HG03558 (cell line): ENCODE data around the gene APLN.

Source experiments
- ATAC-seq: cut with Tn5 transposase; IDR thresholded peaks from one replicate; pipeline ENCODE4 v1.9.1; 2021; ENCODE audit warnings: moderate number of reproducible peaks; ENCODE audit not compliant: unreplicated experiment; ENCODE audit errors: extremely low read depth

Gene APLN

DNA sequence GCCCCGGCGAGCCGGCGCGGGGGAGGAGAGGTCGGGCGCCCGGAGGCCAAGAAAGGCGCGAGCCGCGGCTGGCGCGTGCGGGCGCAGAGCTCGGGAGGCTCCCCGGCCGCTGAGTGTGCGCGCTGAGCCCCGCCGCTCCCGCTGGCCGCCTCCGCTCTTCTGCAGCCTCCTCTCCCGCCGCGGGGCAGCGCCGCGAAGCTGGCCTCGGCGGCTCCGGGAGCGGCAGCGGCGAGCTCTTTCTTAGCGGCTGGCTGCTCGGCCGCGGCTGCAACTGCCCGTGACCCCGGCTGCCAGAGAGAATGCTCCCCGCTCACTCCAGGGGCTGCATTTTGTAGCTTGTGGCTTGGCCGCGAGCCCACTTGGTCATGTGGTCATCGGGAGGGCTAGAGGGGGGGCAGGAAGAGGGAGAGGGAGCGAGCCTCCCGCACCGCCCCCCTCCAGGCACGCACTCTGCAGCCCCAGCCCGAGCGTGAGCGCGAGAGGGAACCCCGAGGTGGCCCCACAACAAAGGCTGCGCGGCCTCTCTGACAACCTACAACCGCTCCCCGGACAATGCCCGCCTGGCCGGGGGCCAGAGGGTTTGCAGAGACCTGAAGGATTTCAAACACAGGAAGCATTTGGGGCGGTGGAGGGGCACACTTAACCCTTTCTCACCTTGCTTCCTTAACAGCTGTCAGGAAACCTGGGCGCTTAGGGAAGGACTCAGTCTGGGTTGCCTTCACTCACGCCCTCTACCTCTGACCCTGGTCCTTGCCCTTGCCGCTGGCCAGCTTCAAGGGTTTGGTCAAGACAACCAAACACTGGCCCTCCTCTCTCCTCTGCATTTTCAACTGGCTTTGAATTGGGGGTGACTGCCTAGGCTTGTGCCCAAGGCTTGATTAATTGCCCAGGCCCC, at the start of gene APLN:
TSS of gene APLN (minus strand) at position 305 of the 895 bp plus-strand sequence. CDS start 326 bp downstream, outside the sequence.
- ATAC-seq = no peak

GRCh38 chrX:129704491-129704890, 49.7 kb upstream of the APLN start:
- no peak for ATAC-seq

- no peak for ATAC-seq
Observed at GRCh38 chrX:129701624-129702069, 46.9 kb upstream of the APLN start.

- no peak for ATAC-seq
Observed at GRCh38 chrX:129700536-129700935, 45.8 kb upstream of the APLN start.

DNA sequence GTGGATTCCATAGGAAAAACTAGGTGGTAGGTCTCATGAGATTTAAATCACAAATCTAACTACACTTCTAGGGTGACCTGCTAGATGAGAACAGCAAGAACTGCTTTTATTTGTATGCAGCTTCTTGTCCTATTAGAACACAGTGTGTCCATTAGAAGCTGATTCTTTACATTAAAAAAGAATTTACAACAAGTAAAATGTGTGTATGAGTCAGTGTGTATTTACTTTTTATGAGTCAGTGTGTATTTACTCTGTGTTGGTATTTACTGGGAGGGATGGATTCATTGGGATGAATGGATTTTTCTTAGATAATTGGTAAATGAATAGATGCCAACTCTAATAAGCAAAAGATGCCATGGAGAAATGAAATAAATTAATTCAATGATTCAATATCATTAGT, 43.4 kb upstream of the APLN start:
- ATAC-seq = no peak

DNA sequence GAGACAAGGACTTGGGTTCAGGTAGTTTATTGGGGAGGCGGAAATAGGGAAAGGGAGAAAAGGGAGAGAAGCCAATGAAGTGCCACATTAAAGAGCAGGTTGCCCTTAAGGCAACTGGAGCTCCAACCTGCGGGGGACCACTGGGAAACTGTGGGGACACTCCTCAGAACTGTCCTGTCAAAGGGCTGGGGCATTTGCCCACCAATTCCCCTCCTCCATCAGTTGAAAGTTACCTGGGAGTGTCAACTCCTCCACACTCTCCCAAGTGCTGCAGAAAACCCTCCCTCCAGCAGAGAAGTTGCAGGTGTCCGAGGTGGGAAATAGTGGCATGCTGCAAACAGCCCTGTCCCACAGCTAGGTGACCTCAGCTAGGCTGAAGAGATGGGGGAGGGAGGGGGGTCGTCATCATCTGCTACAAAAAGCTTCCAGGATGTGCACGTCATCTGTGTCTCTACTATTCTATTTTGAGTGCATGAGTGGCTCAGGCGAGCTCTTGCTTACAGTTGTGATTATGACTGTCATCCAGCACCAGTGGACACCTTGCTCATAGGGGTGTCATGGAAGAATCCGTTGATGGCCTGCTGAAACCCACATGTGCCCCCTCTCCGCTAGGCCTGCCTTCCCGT, 42.6 kb upstream of the APLN start:
- ATAC-seq = no peak

GRCh38 chrX:129696463-129697155, 41.9 kb upstream of the APLN start:
- no peak for ATAC-seq

DNA sequence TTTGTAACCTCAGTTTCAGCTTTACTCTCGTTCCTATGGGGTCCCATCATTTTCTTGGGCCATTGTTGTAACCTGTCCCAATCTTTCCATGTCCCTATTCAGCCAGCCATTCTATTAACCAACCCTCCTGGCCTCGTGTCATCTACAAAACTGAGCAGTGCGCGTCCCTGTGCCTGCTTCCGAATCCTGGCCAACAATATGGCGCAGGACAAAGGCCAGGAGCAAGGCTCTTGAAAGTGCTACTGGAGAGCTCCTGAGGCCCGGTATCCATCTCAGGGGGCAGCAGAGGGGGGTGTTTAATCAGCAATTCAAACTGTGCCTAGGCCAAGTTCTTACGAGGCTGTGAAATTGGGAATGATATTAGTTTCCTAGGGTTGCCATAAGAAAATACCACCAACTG, 41.2 kb upstream of the APLN start:
- ATAC-seq = no peak

- ATAC-seq = no peak
Observed at GRCh38 chrX:129695535-129695934, 40.8 kb upstream of the APLN start.

DNA sequence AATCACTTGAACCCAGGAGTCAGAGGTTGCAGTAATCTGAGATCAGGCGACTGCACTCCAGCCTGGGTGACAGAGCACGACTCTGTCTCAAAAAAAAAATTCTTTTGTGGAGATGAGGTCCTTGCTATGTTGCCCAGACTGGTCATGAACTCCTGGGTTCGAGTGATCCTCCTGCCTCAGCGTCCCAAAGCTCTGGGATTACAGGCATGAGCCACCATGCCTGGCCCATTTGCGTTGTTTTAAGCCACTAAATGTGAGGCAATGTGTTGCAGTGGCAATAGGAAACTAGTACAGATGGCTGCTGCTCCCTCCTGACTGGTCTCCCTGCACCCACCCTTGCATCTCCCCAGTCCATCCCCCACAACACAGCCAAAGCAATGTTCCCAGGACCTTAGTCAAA, 40.0 kb upstream of the APLN start:
- no peak for ATAC-seq

DNA sequence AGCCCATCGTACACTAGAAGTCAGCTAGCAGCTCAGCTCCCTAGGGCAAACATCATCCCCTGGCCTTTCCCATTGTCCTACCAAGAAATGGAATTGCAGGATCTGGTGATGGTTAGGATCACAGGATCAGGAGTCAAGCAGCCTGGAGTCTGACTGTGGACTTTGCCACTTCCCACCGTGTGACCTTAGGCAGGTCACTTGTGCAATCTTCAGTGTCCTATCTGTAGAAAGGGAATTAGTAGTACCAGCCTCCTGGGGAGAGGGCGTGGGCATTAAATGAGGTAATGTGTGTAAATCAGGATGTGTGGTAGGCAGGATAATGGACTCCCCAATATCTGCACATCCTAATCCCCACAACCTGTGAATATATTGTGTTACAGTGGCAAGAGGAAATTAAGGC, 38.6 kb upstream of the APLN start:
- no peak for ATAC-seq

DNA sequence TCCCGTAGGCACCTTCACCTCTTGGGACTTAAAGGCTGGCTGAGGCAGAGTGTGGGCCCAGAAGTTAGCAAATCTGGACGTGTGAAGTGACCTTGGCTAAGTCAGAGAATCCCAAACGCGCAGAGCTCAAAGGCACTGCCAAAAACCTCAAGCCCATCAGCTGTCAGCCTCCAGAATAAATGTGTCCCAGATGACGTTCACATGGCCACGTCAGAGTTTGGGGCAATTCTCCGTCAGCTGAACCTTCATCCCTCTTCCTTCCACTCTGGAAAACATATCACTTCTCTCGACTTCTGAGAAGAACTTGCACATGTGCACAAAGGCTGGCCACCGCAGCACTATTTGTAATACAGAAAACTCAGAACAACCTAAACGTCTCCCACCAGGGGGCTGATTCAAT, 35.7 kb upstream of the APLN start:
- ATAC-seq = no peak

- ATAC-seq = no peak
Observed at GRCh38 chrX:129689796-129690195, 35.0 kb upstream of the APLN start.

GRCh38 chrX:129688097-129688496, 33.3 kb upstream of the APLN start:
- ATAC-seq = no peak

GRCh38 chrX:129686422-129686948, 31.7 kb upstream of the APLN start:
- ATAC-seq = no peak

DNA sequence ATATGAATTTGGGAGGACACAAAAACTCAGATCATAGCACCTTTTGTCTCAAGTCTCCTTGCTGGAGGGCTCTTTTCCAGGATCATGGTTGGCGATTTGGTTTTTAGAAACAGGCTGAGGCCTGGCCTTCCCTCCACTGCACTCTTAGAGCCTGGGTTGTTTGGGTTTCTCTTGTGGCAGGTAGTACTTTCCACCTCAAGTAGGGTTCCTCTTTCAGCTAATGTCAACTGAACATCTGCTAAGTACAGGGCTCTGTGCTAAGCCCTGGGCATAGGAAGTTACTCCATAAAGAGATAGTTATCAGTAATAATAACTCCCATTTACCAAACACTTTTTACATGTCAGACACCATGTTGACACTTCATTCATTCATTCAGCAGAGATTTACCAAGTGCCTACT, 28.2 kb upstream of the APLN start:
- ATAC-seq = no peak

DNA sequence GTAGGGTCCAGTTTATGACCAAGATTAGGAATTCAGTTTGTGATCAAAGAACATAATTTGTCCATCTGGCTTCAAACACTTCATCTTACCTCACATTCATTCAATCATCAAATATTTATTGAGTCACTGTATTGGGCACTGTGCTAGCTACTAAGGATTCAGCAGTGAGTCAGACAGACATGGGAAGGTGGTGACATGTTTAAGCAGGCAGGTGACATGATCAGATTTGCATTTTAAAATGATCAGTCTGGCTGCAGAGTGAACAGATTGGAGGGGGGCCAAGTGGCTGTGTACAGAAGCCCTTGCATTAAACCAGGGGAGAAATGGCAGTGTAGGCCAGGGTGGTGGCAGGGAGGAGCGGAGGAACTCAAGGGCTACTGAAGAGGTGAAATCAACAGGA, 25.1 kb upstream of the APLN start:
- no peak for ATAC-seq

DNA sequence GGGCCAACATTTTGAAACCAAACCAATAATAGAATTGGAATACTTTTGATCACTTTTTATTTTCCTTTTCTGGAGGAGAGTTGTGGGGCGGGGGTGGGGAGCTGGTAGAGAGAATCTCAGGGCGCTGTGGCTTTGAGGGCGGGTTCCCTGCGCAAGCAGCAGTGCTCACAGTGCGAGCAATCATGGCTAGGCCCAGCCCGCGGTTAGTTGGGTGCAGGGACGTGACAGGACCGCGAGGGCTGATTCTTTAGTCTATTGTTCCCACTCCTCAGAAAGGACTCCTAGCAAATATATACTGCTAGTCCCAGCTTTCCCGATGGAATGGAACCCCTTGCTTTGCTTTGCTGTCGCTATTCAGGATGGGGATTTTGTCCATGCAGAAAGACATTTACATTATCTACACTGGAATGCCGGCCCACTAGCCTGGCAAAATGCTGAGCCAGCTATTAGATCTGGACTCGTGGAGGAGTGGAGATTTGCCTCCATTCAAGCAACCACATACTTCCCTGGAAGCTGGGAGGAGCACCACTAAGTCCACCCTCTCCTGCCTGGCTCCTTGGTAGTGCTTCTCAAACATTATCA, 23.9 kb upstream of the APLN start:
- ATAC-seq = no peak

GRCh38 chrX:129667412-129667811, 12.7 kb upstream of the APLN start:
- no peak for ATAC-seq

DNA sequence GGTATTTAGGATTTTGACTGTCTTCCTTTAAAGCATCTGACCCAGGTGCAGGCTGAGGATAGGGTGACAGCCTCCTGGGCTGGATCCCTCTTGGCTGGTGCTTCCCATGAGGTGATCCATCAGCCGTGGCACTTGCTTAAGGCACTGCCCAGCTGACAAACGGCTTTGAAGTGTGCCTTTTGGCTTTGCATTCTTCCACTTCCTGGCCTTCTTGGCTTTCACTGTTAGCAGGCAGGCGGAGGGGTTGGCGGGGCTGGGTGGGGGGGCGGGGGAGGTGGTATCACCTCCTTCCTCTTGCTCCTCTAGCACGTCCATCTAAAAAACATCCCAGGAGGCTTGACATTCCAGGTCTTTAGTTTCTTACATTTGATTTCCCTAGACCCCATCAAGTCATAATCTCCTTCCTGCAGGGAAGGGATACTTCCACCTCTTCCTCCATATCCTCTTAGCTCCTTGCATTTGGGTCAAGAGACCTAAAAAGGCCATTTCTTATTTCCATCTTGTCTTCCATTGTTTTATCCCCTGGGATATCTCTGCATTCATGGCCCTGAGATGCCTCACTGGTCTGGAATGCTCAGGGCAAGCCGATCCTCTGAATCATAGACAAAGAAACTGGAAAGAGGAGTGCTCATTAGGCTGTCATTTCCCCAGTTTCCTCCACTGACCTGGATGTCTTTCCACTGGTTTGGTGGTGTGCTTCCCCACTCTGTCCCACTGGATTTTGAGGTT, 11.3 kb upstream of the APLN start:
- no peak for ATAC-seq
